Effector CD4-positive, alpha-beta T cell (primary cell): ENCODE results near the gene HNRNPK.
"Not testable (repeated sequence)": the region's sequence is repeated elsewhere in the genome, so short reads cannot be mapped to it uniquely, and the experiment has no call there.

Source experiments
- DNase-seq: peaks from one replicate; pipeline ENCODE4 v3.0.0-alpha.2; 2020

Gene HNRNPK

DNA sequence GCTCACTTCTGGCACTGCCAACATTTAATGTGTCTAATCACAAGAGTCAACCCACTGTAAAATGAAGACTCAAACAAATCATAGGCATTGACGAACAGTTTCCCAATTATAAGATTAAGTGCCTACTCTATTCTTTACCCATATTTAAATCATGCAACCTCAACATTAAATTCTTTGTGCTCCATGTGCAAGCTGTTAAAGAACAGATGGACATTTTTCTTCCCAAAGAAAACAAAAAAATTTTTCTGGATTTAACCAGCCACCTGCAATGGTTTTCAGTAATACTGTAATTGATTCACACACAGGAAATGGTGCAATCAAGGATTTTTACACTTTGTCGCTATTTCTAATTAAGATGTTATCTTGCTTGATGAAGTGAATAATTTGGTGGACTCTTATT, 3.6 kb downstream of the HNRNPK start:
- DNase-seq: no peak

DNA sequence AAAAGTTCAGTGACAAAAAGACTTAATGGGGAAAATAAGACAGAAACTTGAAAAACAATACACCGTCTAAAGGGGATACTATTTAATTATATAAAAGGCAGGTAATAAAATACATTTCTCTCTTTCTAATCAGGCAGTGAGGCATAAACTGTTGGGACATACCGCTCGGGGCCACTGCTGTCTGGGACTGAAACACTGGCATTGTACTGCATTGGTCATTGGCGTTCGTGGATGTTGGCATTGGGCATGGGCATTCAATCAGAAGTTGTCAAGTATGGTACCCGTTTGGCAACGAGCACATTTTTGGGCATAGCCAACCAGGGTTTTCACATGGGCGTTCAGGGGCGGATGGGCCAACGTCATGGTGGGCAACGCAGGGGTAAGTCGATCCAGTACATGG, 4.7 kb downstream of the HNRNPK start:
- DNase-seq: no peak

DNA sequence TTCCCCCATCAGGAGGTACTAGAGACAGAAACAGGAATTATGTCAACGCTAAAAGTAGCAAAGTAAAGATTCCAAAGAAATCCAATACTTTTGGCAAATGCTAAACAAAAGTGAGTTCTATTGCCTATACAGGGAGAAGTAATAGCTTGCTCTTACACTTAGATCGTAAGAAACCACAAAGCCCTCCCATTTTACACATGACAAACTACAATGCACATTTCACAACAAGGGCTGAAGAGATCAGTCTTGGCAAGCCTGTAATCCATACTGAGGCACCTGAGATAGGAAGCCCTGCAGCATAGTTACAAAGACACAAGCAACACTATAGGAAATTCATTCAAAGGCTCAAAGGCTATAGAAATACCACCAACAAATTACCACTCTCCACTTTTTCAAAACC, 7.7 kb downstream of the HNRNPK start:
- DNase-seq: no peak

- no peak for DNase-seq
Observed at GRCh38 chr9:83971485-83971884, 8.5 kb downstream of the HNRNPK start.

- no peak for DNase-seq
Observed at GRCh38 chr9:83969602-83970001, 10.4 kb downstream of the HNRNPK start.

DNA sequence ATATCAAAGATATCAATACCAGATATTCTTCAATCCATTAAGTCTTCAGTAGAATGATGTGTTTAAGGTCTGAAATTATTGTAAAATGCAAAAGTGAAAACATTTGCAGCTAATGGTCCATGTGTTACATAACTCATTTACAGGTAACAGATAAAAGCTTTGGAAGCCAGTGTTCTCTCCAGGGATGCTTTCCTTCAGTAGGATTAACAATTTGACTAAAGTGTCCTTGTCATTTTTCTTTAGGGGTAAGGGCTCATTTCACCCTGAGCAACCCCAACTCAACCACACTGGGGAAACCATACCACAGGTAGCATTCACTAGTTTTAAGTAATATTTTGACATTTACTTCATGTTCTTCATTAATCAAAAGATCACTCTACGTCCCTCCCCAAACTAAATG, 12.9 kb downstream of the HNRNPK start:
- no peak for DNase-seq

GRCh38 chr9:83966209-83966582, 13.8 kb downstream of the HNRNPK start:
- DNase-seq: no peak

DNA sequence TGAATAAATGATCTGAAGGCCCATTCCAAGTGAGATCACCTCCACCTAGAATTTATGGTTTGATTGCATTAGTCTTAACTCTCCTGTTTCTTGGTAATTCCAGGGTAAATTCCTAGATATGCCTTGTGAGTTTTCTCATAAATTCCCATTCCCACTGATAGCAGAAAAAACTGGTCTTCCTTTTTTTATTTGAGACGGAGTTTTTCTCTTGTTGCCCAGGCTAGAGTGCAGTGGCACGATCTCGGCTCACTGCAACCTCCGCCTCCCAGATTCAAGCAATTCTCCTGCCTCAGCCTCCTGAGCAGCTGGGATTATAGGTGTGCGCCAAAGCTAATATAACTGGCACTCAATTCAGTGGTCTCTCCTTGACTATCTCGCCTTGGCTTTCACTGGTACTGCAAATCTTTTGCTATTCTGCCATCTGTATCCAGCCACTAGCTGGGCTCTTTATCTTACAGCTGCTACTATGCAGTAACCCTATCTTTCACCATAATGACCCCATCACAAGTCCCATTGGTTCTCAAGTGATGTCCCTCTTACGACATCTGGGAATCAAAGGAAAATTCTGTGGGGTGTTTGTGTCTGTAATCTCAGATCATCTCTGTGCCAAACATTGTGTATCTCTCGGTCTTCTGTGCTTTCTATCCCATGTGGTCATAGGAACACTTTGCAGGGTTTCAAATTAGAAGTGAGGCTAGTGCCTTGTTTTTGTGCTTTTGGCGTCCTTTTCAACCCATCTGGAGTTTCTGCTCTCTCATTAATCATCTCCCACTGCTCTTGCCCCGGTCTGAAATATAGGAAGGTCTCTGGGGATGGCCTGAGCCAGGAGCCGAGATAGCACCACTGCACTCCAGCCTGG, 14.4 kb downstream of the HNRNPK start:
- DNase-seq: no peak

DNA sequence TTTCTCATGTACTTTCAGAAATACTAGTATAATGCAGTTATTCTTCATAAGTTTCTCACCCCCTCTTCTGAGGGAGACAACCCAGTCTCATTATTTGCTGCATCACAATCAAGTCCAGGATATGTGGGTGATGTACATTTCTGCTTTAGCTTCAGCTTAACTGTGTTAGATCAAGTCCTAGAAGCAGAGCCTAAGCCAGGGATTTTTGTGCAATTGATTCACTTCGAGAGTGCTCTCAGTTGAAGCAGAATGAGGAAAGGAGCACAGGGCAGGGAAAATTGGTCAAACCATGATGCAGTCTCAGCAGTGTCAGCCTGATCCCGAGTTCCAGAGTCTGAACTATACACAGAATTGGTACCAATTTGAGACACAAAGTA, 15.1 kb downstream of the HNRNPK start:
- DNase-seq: no peak

- no peak for DNase-seq
Observed at GRCh38 chr9:83962165-83962564, 17.9 kb downstream of the HNRNPK start.

- no peak for DNase-seq
Observed at GRCh38 chr9:83960991-83961390, 19.0 kb downstream of the HNRNPK start.

GRCh38 chr9:83959061-83959460, 21.0 kb downstream of the HNRNPK start:
- no peak for DNase-seq

DNA sequence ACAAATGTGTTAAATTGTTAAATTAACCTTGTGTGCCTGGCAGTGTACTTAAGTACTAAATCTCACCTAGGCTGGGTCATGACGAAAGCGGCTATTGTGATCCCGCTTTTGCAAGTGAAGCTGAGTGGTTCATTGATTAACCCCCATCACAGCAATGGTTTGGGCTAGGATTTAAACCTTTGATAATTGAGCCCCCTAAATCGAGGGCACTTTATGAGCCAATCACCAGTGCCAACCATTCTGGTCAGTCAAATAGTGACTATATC, 22.8 kb downstream of the HNRNPK start:
- no peak for DNase-seq

DNA sequence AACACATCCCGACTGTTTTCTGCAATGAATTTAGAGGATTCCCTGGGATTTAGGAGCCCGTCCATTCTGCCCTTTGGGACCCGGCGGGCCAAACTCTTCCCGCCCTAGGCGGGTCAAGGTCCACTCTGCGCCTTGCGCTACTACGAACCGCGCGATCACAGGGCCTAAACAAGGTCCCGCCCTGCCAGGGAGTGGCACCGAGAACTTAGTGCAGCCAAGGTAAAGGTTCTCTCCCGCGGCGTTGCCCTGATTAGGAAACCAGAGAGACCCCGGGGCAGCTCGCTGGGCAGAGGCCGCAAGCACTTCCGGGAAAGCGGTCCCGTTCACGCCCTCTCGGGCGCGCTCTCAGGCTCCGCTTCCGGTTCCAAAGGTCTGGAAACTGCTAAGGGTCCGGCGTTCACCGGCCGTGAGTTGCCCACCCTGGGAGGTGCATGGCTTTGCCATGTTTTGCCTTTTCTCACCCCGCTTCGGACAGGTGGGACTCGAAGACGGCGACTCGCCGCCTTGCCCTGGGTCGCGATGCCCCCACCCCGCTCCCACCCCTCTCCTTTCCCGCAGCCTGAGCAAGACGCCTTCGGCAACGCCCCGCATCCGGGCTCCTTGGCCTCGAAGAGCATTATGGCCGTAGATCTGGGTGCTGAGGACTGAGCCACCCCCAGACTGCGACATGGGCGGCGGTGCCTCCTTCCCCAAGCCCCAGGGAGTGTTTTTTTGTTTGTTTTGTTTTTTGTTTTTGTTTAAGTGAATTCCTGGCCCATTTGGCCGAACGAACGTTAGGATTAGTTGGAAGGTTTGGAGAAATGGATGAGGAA, 23.4 kb downstream of the HNRNPK start:
- DNase-seq: peak; percentile 58

GRCh38 chr9:83956086-83956435, 24.0 kb downstream of the HNRNPK start:
- DNase-seq: no peak

- DNase-seq: not testable (repeated sequence)
Observed at GRCh38 chr9:83948096-83948495, 31.9 kb downstream of the HNRNPK start.

DNA sequence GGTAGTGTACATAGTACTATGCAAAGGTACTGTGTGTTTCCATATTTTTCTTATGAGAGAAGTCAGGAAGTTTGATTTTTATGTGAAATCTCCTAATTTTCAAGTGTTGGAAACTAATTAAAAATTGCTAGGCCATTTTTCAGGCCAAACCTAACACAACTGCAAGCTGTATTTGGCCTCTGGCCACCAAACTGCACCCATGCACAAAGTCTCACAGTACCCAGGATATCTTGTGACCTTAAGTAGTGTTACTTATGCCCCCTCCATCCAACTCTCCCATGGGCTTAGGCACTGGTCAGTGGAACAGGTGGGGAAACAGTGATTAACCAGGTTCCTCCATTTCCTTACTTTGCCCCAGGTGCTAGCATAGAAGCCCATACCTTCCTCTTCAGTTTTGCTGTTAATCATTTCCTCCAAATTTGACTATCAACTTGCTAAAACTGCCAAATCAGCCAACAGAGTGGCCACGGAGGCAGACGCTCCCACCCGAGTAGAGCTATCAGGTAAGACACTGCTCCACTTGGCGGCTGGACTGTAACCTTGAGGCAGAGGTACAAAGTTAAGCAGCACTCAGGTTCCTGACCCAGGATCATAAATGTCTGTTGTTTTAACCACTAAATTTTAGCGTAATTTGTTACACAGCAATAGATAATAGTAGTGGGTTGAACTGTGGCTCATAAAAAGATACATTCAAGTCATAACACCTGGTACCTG, 39.3 kb downstream of the HNRNPK start:
- DNase-seq: no peak

- peak; percentile 20 for DNase-seq
Observed at GRCh38 chr9:83937861-83938455, 42.1 kb downstream of the HNRNPK start.

- no peak for DNase-seq
Observed at GRCh38 chr9:83936523-83936922, 43.5 kb downstream of the HNRNPK start.

- DNase-seq: no peak
Observed at GRCh38 chr9:83935276-83935935, 44.6 kb downstream of the HNRNPK start.

DNA sequence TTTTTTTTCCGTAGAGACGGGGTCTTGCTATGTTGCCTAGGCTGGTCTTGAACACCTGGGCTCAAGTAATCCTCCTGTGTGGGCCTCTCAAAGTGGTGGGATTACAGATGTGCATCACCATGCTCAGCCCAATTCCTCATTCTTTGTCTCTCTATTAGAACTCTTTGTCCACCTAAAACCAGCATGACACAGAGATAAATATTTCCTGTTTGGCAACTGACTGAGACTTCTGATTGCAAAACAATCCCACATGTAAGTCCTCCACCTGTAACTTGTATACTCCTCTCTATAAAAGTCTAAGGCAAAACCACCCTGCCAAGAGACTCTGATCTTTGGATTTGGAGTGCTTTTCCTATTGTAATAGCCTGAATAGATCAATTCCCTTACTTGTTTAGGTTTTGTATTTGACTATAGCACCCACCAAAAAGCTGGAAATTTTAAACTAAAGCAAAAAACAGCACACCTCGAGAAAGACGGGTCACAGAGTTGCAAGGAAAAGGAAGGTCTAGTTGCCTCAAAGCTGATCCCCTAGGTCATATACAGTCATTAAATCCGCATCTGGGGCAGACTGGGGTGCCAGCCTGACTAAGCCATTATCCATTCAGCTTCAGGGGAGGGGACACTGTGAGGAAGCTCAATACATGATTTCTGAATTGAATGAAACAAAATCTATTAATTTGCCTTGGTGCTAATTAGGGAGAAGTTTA, 45.3 kb downstream of the HNRNPK start:
- DNase-seq: no peak

GRCh38 chr9:83933790-83934189, 46.2 kb downstream of the HNRNPK start:
- DNase-seq: no peak
